Testis (tissue), 2 donors: ENCODE data around the gene VMP1.

Experiments
- POLR2A ChIP-seq: fragments of 450-650 bp; IDR thresholded peaks from one replicate; pipeline ENCODE4 v1.6.1; 2017; ENCODE audit warnings: antibody characterized with exemption, mild to moderate bottlenecking, moderate library complexity
- TF ChIP-seq, protein P1 (sequence below), 3 experiments: fragments of 450-650 bp in 2 of 3; fragments of 200-600 bp in 1 of 3; sonication (generic) in 1 of 3; IDR thresholded peaks; one replicate each; pipeline ENCODE4 v1.5.1; 2016 to 2019; ENCODE audit warnings: antibody characterized with exemption in 3 of 3, mild to moderate bottlenecking in 2 of 3, moderate library complexity in 1 of 3

- TF ChIP-seq, protein P1, sequence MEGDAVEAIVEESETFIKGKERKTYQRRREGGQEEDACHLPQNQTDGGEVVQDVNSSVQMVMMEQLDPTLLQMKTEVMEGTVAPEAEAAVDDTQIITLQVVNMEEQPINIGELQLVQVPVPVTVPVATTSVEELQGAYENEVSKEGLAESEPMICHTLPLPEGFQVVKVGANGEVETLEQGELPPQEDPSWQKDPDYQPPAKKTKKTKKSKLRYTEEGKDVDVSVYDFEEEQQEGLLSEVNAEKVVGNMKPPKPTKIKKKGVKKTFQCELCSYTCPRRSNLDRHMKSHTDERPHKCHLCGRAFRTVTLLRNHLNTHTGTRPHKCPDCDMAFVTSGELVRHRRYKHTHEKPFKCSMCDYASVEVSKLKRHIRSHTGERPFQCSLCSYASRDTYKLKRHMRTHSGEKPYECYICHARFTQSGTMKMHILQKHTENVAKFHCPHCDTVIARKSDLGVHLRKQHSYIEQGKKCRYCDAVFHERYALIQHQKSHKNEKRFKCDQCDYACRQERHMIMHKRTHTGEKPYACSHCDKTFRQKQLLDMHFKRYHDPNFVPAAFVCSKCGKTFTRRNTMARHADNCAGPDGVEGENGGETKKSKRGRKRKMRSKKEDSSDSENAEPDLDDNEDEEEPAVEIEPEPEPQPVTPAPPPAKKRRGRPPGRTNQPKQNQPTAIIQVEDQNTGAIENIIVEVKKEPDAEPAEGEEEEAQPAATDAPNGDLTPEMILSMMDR (IDR thresholded peaks at IDR 0.05): no peak
- TF ChIP-seq POLR2A: no peak
These were observed 7.7 kb upstream of the VMP1 start for GRCh38 chr17:59699786-59700185.
